Measurements from ENCODE around the gene ITGA11. TPM values are rescaled to one million over a fixed set of nuclear protein-coding genes. Genes with fewer than 3 reads are reported as not detected.

ITGA11 gene
- total and polyA plus RNA-seq, 2 of the 13 experiments (the other 11 are each of a cell fraction or from before 2014, with no cell fraction given): not detected

DNA sequence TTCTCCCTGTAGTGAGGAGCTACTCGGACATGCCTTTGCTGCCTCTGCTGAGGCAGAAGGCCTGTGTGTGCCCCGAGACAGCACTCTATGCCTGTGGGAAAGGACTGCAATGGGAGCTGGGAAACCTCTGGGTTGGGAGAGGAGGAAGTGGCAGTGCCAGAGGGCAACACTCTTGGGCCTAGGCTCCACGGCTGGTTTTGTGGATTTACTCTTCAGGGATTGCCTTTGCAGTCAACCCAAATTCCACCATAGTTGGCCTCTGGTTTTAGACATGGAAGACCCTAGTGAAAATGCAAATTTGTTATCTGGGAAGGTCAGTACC is 46.8 kb downstream of the ITGA11 start:
- no peaks in the 10 kb centered on the region for H3K36me3 ChIP-seq (replicated peaks in 1 of 2; ENCODE audit: control insufficient read depth in 1 of 2, insufficient read depth in 2 of 2, low read length in 2 of 2)
- ChIA-PET CTCF (ENCODE audit: low intra/inter-chr PET ratio, low total read pairs) (no interaction called here), POLR2A (no interaction called here)
- no peaks in the 10 kb centered on the region for H3K9me3 ChIP-seq (ENCODE audit: low read length)
- no TSS peak for BruUV-seq (replicated peaks)
- intact Hi-C loops (cut with micrococcal nuclease; ENCODE audit: unreplicated experiment) (no loop called here), in situ Hi-C loops (cut with HindIII; ENCODE audit: extremely low pct_ligation_motif_present, low pct_unique_long_range_greater_than_20kb) (no loop called here)
- H4K20me1 ChIP-seq (ENCODE audit: insufficient read depth, low read length): no peaks in the 10 kb centered on the region
- H3K79me2 ChIP-seq (ENCODE audit: insufficient read depth, low read length): no peaks in the 10 kb centered on the region
- TF ChIP-seq NFATC3 (CRISPR knock-in tag; IDR thresholded peaks at IDR 0.05) (no peak), SALL2 (CRISPR knock-in tag; IDR thresholded peaks at IDR 0.05) (no peak), HES4 (CRISPR knock-in tag; IDR thresholded peaks at IDR 0.05; ENCODE audit: borderline replicate concordance) (no peak), RORA (CRISPR knock-in tag; IDR thresholded peaks at IDR 0.05) (no peak), TEAD3 (CRISPR knock-in tag; optimal IDR thresholded peaks at IDR 0.05; ENCODE audit: borderline replicate concordance) (no peak), ZNF160 (CRISPR knock-in tag; IDR thresholded peaks at IDR 0.05) (no peak), SETDB1 (CRISPR knock-in tag; IDR thresholded peaks at IDR 0.05; ENCODE audit: borderline replicate concordance) (no peak), KLF16 (CRISPR knock-in tag; IDR thresholded peaks at IDR 0.05) (no peak), TOE1 (CRISPR knock-in tag; IDR thresholded peaks at IDR 0.05) (no peak), NCOR1 (IDR thresholded peaks at IDR 0.05; ENCODE audit: borderline replicate concordance, low read length) (no peak)
- no peak overlapping the region for H3K4me3 ChIP-seq (replicated peaks in 1 of 3; ENCODE audit: insufficient read depth in 1 of 3, low read depth in 2 of 3, low read length in 3 of 3)
- no peak overlapping the region for H3K27ac ChIP-seq (ENCODE audit: extremely low read length, insufficient read depth, low read length)
- H3K4me1 ChIP-seq (ENCODE audit: insufficient read depth, low read length): peaks cover 10% of the 10 kb centered on the region
- FAIRE-seq (no peak), ATAC-seq (no peak), DNase-seq (ENCODE audit: low spot score) (no peak)
- 0% methylated on average over 2 of the region's 3 CpGs for WGBS (ENCODE audit: low lambda C conversion rate)
- H2AFZ ChIP-seq (ENCODE audit: low read length): no peak overlapping the region
- H3K4me2 ChIP-seq (ENCODE audit: low read depth, low read length): no peak overlapping the region
- peaks cover 12 to 38% of the 10 kb centered on the region in 2 experiments; a peak in 4 of 5 replicates for H3K27me3 ChIP-seq (ENCODE audit: control insufficient read depth in 1 of 2, insufficient read depth in 2 of 2, low read length in 2 of 2)
- no peak overlapping the region for H3K9ac ChIP-seq (ENCODE audit: insufficient read depth, low read depth, low read length)
